ENCODE measurements around the gene ABLIM3. TPM values are rescaled to one million over a fixed set of nuclear protein-coding genes. Genes with fewer than 3 reads are reported as not detected.

ABLIM3 gene
- total RNA-seq, 1 experiment from 2014 or later: 111 TPM

DNA sequence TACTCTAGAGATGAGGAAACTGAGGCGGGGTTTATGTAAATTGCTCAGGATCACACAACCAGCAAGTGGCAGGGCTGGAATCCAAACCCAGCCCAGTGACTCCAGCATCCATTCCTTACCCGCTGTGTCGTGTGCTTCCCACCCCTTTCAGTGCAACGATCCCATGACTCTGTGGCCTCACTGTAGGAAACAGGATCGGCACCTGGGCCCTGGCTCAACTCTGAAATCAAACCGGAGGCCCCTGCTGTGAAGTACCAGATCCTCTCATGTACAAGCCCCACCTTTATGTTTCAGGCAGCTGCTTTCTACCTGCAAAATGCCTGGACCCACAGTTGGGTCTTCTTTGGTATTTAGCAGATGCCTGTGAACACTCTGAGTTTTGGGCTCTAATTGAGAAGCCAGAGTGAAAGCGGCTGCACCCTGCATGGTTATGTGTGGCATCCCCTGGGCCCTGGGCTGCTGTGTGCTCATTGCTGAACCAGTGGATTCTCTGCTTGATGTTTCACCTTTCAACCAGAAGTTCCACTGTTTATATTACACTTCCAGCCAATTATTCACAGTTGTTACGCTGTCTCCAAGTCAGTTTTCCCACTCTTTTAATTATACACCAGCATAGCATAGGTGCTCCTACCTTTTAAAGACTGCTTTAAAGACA, 36.7 kb downstream of the ABLIM3 start:
- H2AFZ ChIP-seq: no peak overlapping the region
- no peak overlapping the region for H3K4me3 ChIP-seq
- peaks cover 4% of the 10 kb centered on the region for H3K4me1 ChIP-seq (replicated peaks; ENCODE audit: insufficient read depth)
- H4K20me1 ChIP-seq (ENCODE audit: insufficient read depth): no peaks in the 10 kb centered on the region
- CTCF ChIA-PET: no interaction called here
- TF ChIP-seq EZH2 (IDR thresholded peaks at IDR 0.05; ENCODE audit: low read depth): no peak
- TF ChIP-seq, protein P1, sequence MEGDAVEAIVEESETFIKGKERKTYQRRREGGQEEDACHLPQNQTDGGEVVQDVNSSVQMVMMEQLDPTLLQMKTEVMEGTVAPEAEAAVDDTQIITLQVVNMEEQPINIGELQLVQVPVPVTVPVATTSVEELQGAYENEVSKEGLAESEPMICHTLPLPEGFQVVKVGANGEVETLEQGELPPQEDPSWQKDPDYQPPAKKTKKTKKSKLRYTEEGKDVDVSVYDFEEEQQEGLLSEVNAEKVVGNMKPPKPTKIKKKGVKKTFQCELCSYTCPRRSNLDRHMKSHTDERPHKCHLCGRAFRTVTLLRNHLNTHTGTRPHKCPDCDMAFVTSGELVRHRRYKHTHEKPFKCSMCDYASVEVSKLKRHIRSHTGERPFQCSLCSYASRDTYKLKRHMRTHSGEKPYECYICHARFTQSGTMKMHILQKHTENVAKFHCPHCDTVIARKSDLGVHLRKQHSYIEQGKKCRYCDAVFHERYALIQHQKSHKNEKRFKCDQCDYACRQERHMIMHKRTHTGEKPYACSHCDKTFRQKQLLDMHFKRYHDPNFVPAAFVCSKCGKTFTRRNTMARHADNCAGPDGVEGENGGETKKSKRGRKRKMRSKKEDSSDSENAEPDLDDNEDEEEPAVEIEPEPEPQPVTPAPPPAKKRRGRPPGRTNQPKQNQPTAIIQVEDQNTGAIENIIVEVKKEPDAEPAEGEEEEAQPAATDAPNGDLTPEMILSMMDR (conservative IDR thresholded peaks at IDR 0.05): no peak
- no peaks in the 10 kb centered on the region for H3K9me3 ChIP-seq (ENCODE audit: insufficient read depth, low read depth)
- no TSS peak for BruUV-seq (replicated peaks)
- no peaks in the 10 kb centered on the region for H3K9me2 ChIP-seq (ENCODE audit: insufficient read depth)
- H3K27ac ChIP-seq: no peak overlapping the region
- 0 out of 2 replicates have a peak, but pooled peaks cover under 1% of the 10 kb centered on the region for H3K36me3 ChIP-seq (ENCODE audit: low read depth)
- intact Hi-C loops (cut with micrococcal nuclease; ENCODE audit: unreplicated experiment): no loop called here
- H3K27me3 ChIP-seq (ENCODE audit: insufficient read depth, low read depth): no peaks in the 10 kb centered on the region
- H3K4me2 ChIP-seq: no peak overlapping the region
- DNase-seq: no peak
- peaks cover 63% of the 10 kb centered on the region for H3K79me2 ChIP-seq (ENCODE audit: low read depth)
- peaks cover 5% of the 10 kb centered on the region; the same call in 1 of the 2 replicates for H3F3A ChIP-seq (ENCODE audit: insufficient read depth, low read depth)
- POLR2A ChIA-PET (ENCODE audit: unreplicated experiment): no interaction called here

DNA sequence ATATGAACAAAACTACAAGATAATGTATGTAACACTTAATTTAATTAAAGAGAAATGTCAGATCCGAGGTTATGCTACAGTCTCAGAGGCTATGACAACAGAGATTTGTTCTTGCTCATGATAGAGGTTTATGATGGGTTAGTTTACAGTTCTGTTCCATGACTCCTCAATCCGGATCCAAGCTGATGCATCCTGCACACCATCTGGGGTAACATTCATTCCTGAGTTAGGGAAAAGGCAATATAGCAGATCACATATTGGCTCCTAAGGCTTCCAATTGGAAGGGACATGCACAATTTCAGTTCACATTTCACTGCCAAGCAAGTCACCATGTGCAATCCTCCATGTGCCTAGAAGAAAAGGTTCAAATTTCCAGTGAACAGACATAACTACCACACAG, 40.4 kb downstream of the ABLIM3 start:
- peaks cover 30% of the 10 kb centered on the region for H3K36me3 ChIP-seq (ENCODE audit: low read depth)
- intact Hi-C loops (cut with micrococcal nuclease; ENCODE audit: unreplicated experiment): no loop called here
- no peak for DNase-seq
- no peaks in the 10 kb centered on the region for H4K20me1 ChIP-seq (ENCODE audit: insufficient read depth)
- CTCF ChIA-PET: no interaction called here
- H3K79me2 ChIP-seq (ENCODE audit: low read depth): peaks cover 36% of the 10 kb centered on the region
- H3K27me3 ChIP-seq (ENCODE audit: insufficient read depth, low read depth): no peaks in the 10 kb centered on the region
- H2AFZ ChIP-seq: no peak overlapping the region
- peaks cover 19% of the 10 kb centered on the region for H3F3A ChIP-seq (ENCODE audit: insufficient read depth, low read depth)
- POLR2A ChIA-PET (ENCODE audit: unreplicated experiment): no interaction called here
- no peak overlapping the region for H3K27ac ChIP-seq
- H3K9me2 ChIP-seq (ENCODE audit: insufficient read depth): no peaks in the 10 kb centered on the region
- no peaks in the 10 kb centered on the region; the same call in 1 of the 2 replicates for H3K9me3 ChIP-seq (ENCODE audit: insufficient read depth, low read depth)
- no peak overlapping the region for H3K4me2 ChIP-seq
- no peak for TF ChIP-seq EZH2 (IDR thresholded peaks at IDR 0.05; ENCODE audit: low read depth)
- TF ChIP-seq, protein P1 (conservative IDR thresholded peaks at IDR 0.05): no peak
- H3K4me3 ChIP-seq: no peak overlapping the region
- peaks cover 13% of the 10 kb centered on the region for H3K4me1 ChIP-seq (replicated peaks; ENCODE audit: insufficient read depth)
- no TSS peak for BruUV-seq (replicated peaks)

DNA sequence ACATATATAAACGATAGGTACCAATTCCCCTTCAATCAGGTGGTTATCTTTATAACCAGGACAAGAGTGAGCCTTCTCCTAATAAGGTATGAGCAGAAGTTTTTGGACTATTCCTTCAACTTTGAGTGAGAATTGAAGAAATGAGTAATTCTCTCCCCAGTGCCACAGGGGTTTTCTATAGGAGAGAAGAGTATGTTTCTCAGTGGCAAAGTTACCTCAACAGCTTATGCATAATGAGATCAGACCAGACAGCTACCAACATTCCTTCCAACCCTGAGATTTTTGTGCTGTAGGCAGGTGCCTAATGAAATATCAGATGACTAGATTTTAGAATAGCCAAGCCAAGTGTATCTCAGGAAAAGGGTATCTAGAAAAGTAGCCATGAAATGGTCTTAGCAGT, 40.9 kb downstream of the ABLIM3 start:
- Histone ChIP-seq H3F3A (ENCODE audit: insufficient read depth, low read depth) (peaks cover 24% of the 10 kb centered on the region), H2AFZ (no peak overlapping the region), H3K4me3 (no peak overlapping the region), H3K4me1 (replicated peaks; ENCODE audit: insufficient read depth) (peaks cover 18% of the 10 kb centered on the region), H3K27ac (no peak overlapping the region), H3K36me3 (ENCODE audit: low read depth) (peaks cover 30% of the 10 kb centered on the region), H3K9me3 (ENCODE audit: insufficient read depth, low read depth) (no peaks in the 10 kb centered on the region; the same call in 1 of the 2 replicates), H3K79me2 (ENCODE audit: low read depth) (peaks cover 36% of the 10 kb centered on the region), H4K20me1 (ENCODE audit: insufficient read depth) (no peaks in the 10 kb centered on the region), H3K9me2 (ENCODE audit: insufficient read depth) (no peaks in the 10 kb centered on the region), H3K4me2 (no peak overlapping the region), H3K27me3 (ENCODE audit: insufficient read depth, low read depth) (no peaks in the 10 kb centered on the region)
- ChIA-PET POLR2A (ENCODE audit: unreplicated experiment) (no interaction called here), CTCF (no interaction called here)
- TF ChIP-seq, protein P1 (conservative IDR thresholded peaks at IDR 0.05): no peak
- TF ChIP-seq EZH2 (IDR thresholded peaks at IDR 0.05; ENCODE audit: low read depth): no peak
- intact Hi-C loops (cut with micrococcal nuclease; ENCODE audit: unreplicated experiment): no loop called here
- BruUV-seq (replicated peaks): no TSS peak
- no peak for DNase-seq
